ENCODE data around the gene SSBP2.
A peak's percentile ranks its signal among the peaks of the same experiment; 100 is the strongest.

- TF ChIP-seq CTCF (IDR thresholded peaks at IDR 0.05) (peak in 2 of 6 experiments; percentile 7 to 44), POLR2A (IDR thresholded peaks at IDR 0.05) (no peak)
Measured at GRCh38 chr5:81513982-81514381, 236.9 kb downstream of the SSBP2 start.

Measured in esophagus squamous epithelium (tissue), 4 donors.